Lung (tissue), 12 donors: ENCODE measurements around the gene CCDC127. TPM values are rescaled to one million over a fixed set of nuclear protein-coding genes. Genes with fewer than 3 reads are reported as not detected.

Source experiments
- ATAC-seq: fragments of 200-7000 bp; cut with Tn5 transposase; one replicate; pipeline ENCODE4 v1.9.1; 2020; ENCODE audit warnings: moderate number of reproducible peaks; ENCODE audit not compliant: insufficient read depth, low FRiP score
- DNase-seq, 3 donors: peaks; one replicate each; pipeline ENCODE4 v3.0.0-alpha.2; 2013 to 2017
- H3K27ac ChIP-seq, 2 donors: one replicate each; pipeline ENCODE4 v1.5.1; 2013; ENCODE audit warnings: mild to moderate bottlenecking in 2 of 2, moderate library complexity in 2 of 2, control low read depth in 1 of 2, inconsistent platforms in 1 of 2, low read depth in 1 of 2, low read length in 1 of 2
- H3K27me3 ChIP-seq, 3 donors: one replicate each; pipeline ENCODE4 v1.5.1; 2013; ENCODE audit warnings: low read length in 2 of 3; ENCODE audit not compliant: control insufficient read depth in 3 of 3, insufficient read depth in 3 of 3
- H3K36me3 ChIP-seq, 4 donors: one replicate each; pipeline ENCODE4 v1.5.1; 2013; ENCODE audit warnings: low read length in 4 of 4, mild to moderate bottlenecking in 1 of 4, moderate library complexity in 1 of 4; ENCODE audit not compliant: control insufficient read depth in 4 of 4, insufficient read depth in 4 of 4
- H3K4me1 ChIP-seq, 5 donors: one replicate each; pipeline ENCODE4 v1.5.1; 2013; ENCODE audit warnings: low read length in 5 of 5, mild to moderate bottlenecking in 2 of 5, moderate library complexity in 1 of 5; ENCODE audit not compliant: control insufficient read depth in 5 of 5, insufficient read depth in 5 of 5
- H3K4me3 ChIP-seq: one replicate; pipeline ENCODE4 v1.5.1; 2013; ENCODE audit warnings: mild to moderate bottlenecking, control low read depth, moderate library complexity
- H3K9ac ChIP-seq, 2 donors: one replicate each; pipeline ENCODE4 v1.5.1; 2013; ENCODE audit warnings: low read length in 2 of 2, control low read depth in 1 of 2; ENCODE audit not compliant: insufficient read depth in 1 of 2
- H3K9me3 ChIP-seq, 4 donors: one replicate each; pipeline ENCODE4 v1.5.1; 2013; ENCODE audit warnings: low read length in 3 of 4, mild to moderate bottlenecking in 1 of 4, moderate library complexity in 1 of 4; ENCODE audit not compliant: control insufficient read depth in 4 of 4, insufficient read depth in 3 of 4
- CTCF ChIP-seq: IDR thresholded peaks from 2 replicates; pipeline ENCODE4 v1.5.1; 2012; ENCODE audit warnings: mild to moderate bottlenecking; ENCODE audit errors: control extremely low read depth, extremely low read depth
- WGBS, 2 donors: extraction: QIAGEN DNeasy Blood & Tissue Kit; methylation state at CpG; one replicate each; pipeline ENCODE4 v1.1.7; 2013; 5-methylcytosine and 5-hydroxymethylcytosine counted together
- polyA plus RNA-seq, 2 donors: library from polyadenylated mRNA; stranded (reverse); fragments of 200-250 nt; gene quantifications; one replicate each; pipeline ENCODE4 v1.2.1, GENCODE V29; 2013
- total RNA-seq, 2 donors: library from RNA; depleted of rRNA in 1 of 2; stranded (reverse); fragments of >200 nt in 1 of 2; gene quantifications; one replicate each; pipeline ENCODE4 v1.2.1, GENCODE V29; 2014 to 2021
- donor health status: control.
- donor health status: control.
- donor health status: Bipolar disorder and iron deficiency.
- donor health status: healthy.
- donor health status: DM: yes; HTN: yes; CAD: no.

CCDC127 gene
- total and polyA plus RNA-seq, 4 donors: 2.1 to 6.4 (median 3.9) TPM

- H3K9me3 ChIP-seq: no peaks in the 10 kb centered on the region
- H3K36me3 ChIP-seq: peaks cover 0 to 3% (median 0%) of the 10 kb centered on the region in 4 donors
- no peak overlapping the region for H3K27ac ChIP-seq
- H3K9ac ChIP-seq: no peak overlapping the region
- no peaks in the 10 kb centered on the region for H3K4me1 ChIP-seq
- no peaks in the 10 kb centered on the region for H3K27me3 ChIP-seq
- no peak for TF ChIP-seq CTCF
- ATAC-seq: no peak
- DNase-seq: no peak
- WGBS, 2 donors: 78 to 80% methylated on average over 11 of the region's 11 CpGs
- no peak overlapping the region for H3K4me3 ChIP-seq
These were observed 41.6 kb downstream of the CCDC127 start for GRCh38 chr5:176296-176823.

GRCh38 chr5:174876-175465 is 43.0 kb downstream of the CCDC127 start:
- H3K9ac ChIP-seq: no peak overlapping the region
- no peak for DNase-seq

GRCh38 chr5:174291-174600 is 43.7 kb downstream of the CCDC127 start:
- DNase-seq (no peak), ATAC-seq (no peak)
- Histone ChIP-seq H3K4me3 (no peak overlapping the region), H3K36me3 (peaks cover 0 to 3% (median 0%) of the 10 kb centered on the region in 4 donors), H3K9ac (no peak overlapping the region), H3K4me1 (peaks cover 0 to 10% (median 2%) of the 10 kb centered on the region in 5 donors), H3K27me3 (no peaks in the 10 kb centered on the region), H3K9me3 (no peaks in the 10 kb centered on the region), H3K27ac (no peak overlapping the region)
- WGBS, 2 donors: 90 to 93% methylated on average over 5 of the region's 5 CpGs
- TF ChIP-seq CTCF: no peak

More at GRCh38 chr5:174876-175465, 43.0 kb downstream of the CCDC127 start:
- Histone ChIP-seq H3K9me3 (no peaks in the 10 kb centered on the region), H3K36me3 (peaks cover 0 to 3% (median 0%) of the 10 kb centered on the region in 4 donors), H3K27me3 (no peaks in the 10 kb centered on the region), H3K27ac (no peak overlapping the region), H3K4me3 (no peak overlapping the region), H3K4me1 (peaks cover 0 to 4% (median 0%) of the 10 kb centered on the region in 5 donors)
- ATAC-seq: no peak
- 93% methylated on average over 16 of the region's 16 CpGs for WGBS, 2 donors
- TF ChIP-seq CTCF: no peak
